ENCODE measurements around the gene MAP3K8. TPM values are rescaled to one million over a fixed set of nuclear protein-coding genes. Genes with fewer than 3 reads are reported as not detected.
A peak's percentile ranks its signal among the peaks of the same experiment; 100 is the strongest.

Gene MAP3K8
- total RNA-seq, 1 donor from 2014 or later: 11.5 TPM

- no peak for TF ChIP-seq CTCF (IDR thresholded peaks at IDR 0.05)
- no peaks in the 10 kb centered on the region for H3K4me1 Mint-ChIP-seq (ENCODE audit: unreplicated experiment)
Measured at GRCh38 chr10:30411263-30411662, 22.7 kb upstream of the MAP3K8 start.

GRCh38 chr10:30412901-30413300, 21.1 kb upstream of the MAP3K8 start:
- H3K36me3 Mint-ChIP-seq (ENCODE audit: unreplicated experiment): no peaks in the 10 kb centered on the region
- TF ChIP-seq CTCF (IDR thresholded peaks at IDR 0.05): no peak
- no peak overlapping the region for H3K27ac Mint-ChIP-seq (ENCODE audit: unreplicated experiment)
- no peaks in the 10 kb centered on the region for H3K4me1 Mint-ChIP-seq (ENCODE audit: unreplicated experiment)
- H3K9me3 Mint-ChIP-seq (ENCODE audit: unreplicated experiment): no peaks in the 10 kb centered on the region
- DNase-seq (ENCODE audit: extremely low spot score, unreplicated experiment): no peak
- H3K4me3 Mint-ChIP-seq (ENCODE audit: unreplicated experiment): no peak overlapping the region
- H3K27me3 Mint-ChIP-seq (ENCODE audit: unreplicated experiment): no peaks in the 10 kb centered on the region

More at GRCh38 chr10:30411263-30411662, 22.7 kb upstream of the MAP3K8 start:
- Mint-ChIP-seq H3K9me3 (ENCODE audit: unreplicated experiment) (no peaks in the 10 kb centered on the region), H3K27me3 (ENCODE audit: unreplicated experiment) (no peaks in the 10 kb centered on the region), H3K36me3 (ENCODE audit: unreplicated experiment) (no peaks in the 10 kb centered on the region), H3K4me3 (ENCODE audit: unreplicated experiment) (no peak overlapping the region), H3K27ac (ENCODE audit: unreplicated experiment) (no peak overlapping the region)
- no peak for DNase-seq (ENCODE audit: extremely low spot score, unreplicated experiment)

GRCh38 chr10:30413996-30414576, 19.9 kb upstream of the MAP3K8 start:
- peak; percentile 17 for DNase-seq (ENCODE audit: extremely low spot score, unreplicated experiment)
- Mint-ChIP-seq H3K36me3 (ENCODE audit: unreplicated experiment) (no peaks in the 10 kb centered on the region), H3K9me3 (ENCODE audit: unreplicated experiment) (no peaks in the 10 kb centered on the region), H3K27ac (ENCODE audit: unreplicated experiment) (no peak overlapping the region), H3K4me3 (ENCODE audit: unreplicated experiment) (no peak overlapping the region), H3K27me3 (ENCODE audit: unreplicated experiment) (no peaks in the 10 kb centered on the region), H3K4me1 (ENCODE audit: unreplicated experiment) (peaks cover 5% of the 10 kb centered on the region)
- peak; percentile 79 for TF ChIP-seq CTCF (IDR thresholded peaks at IDR 0.05)

GRCh38 chr10:30415593-30415992, 18.4 kb upstream of the MAP3K8 start:
- H3K4me3 Mint-ChIP-seq (ENCODE audit: unreplicated experiment): no peak overlapping the region
- no peaks in the 10 kb centered on the region for H3K27me3 Mint-ChIP-seq (ENCODE audit: unreplicated experiment)
- H3K9me3 Mint-ChIP-seq (ENCODE audit: unreplicated experiment): no peaks in the 10 kb centered on the region
- H3K27ac Mint-ChIP-seq (ENCODE audit: unreplicated experiment): no peak overlapping the region
- no peak for TF ChIP-seq CTCF (IDR thresholded peaks at IDR 0.05)
- DNase-seq (ENCODE audit: extremely low spot score, unreplicated experiment): no peak
- no peaks in the 10 kb centered on the region for H3K36me3 Mint-ChIP-seq (ENCODE audit: unreplicated experiment)
- H3K4me1 Mint-ChIP-seq (ENCODE audit: unreplicated experiment): peaks cover 5% of the 10 kb centered on the region

- no peak overlapping the region for H3K4me3 Mint-ChIP-seq (ENCODE audit: unreplicated experiment)
- no peaks in the 10 kb centered on the region for H3K27me3 Mint-ChIP-seq (ENCODE audit: unreplicated experiment)
- H3K9me3 Mint-ChIP-seq (ENCODE audit: unreplicated experiment): no peaks in the 10 kb centered on the region
- no peak overlapping the region for H3K27ac Mint-ChIP-seq (ENCODE audit: unreplicated experiment)
- DNase-seq (ENCODE audit: extremely low spot score, unreplicated experiment): peak; percentile 25
- H3K4me1 Mint-ChIP-seq (ENCODE audit: unreplicated experiment): peaks cover 5% of the 10 kb centered on the region
- TF ChIP-seq CTCF (IDR thresholded peaks at IDR 0.05): no peak
- H3K36me3 Mint-ChIP-seq (ENCODE audit: unreplicated experiment): no peaks in the 10 kb centered on the region
Measured at GRCh38 chr10:30417301-30417700, 16.7 kb upstream of the MAP3K8 start.
